ENCODE data around the gene ZSCAN2.

ZSCAN2 gene

DNA sequence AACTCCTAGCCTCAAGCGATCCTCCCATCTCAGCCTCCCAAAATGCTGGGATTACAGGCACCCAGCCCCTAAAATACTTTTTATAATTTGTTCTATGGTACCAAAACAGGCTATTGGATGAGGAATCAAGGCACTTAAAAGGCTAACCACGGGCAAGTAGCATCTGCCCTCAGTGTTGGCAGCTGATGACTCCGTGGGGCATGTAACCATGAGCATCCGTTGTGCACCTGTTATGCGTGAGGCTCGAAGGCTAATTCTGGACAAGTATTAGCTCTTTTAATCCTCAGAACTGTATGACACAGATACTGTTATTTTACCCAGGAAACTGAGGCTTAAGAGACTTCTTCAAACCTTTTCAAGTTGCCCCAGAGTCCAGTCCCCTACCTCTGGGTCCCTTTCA, 43.0 kb downstream of the ZSCAN2 start:
- no peak overlapping the region for H3K4me3 ChIP-seq (ENCODE audit: low read length)
- no peak overlapping the region for H3K9ac ChIP-seq (ENCODE audit: low read depth, low read length)
- no peak overlapping the region for H3K27ac ChIP-seq (ENCODE audit: low read length)
- no peaks in the 10 kb centered on the region for H3K27me3 ChIP-seq (ENCODE audit: insufficient read depth, low read length)
- no peaks in the 10 kb centered on the region for H3K4me1 ChIP-seq (ENCODE audit: insufficient read depth, low read length)
- H3K36me3 ChIP-seq (ENCODE audit: insufficient read depth, low read depth, low read length): peaks cover 89% of the 10 kb centered on the region
- H3K9me3 ChIP-seq (ENCODE audit: insufficient read depth, low read depth, low read length): no peaks in the 10 kb centered on the region

DNA sequence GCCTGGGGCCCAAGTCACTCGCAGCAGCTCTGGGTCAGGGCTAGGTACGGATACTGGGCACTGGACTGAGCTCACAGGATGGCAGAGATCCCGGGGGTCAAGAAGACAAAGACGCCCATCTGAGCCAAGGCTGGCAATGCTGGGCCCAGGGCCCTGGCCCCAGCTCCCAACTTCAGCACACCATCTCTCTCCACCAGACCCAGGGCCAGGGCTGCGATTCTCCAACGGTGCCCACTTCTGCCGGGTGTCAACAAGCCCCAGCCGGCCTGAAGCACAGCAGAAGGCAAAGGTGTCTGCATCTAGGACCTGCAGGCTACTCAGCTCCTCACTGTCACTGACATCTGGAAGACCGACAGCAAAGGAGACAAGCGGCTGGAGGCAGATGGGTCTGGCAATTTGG, 44.7 kb downstream of the ZSCAN2 start:
- no peaks in the 10 kb centered on the region for H3K9me3 ChIP-seq (ENCODE audit: insufficient read depth, low read depth, low read length)
- no peak overlapping the region for H3K9ac ChIP-seq (ENCODE audit: low read depth, low read length)
- H3K4me1 ChIP-seq (ENCODE audit: insufficient read depth, low read length): no peaks in the 10 kb centered on the region
- H3K27ac ChIP-seq (ENCODE audit: low read length): no peak overlapping the region
- H3K4me3 ChIP-seq (ENCODE audit: low read length): no peak overlapping the region
- H3K36me3 ChIP-seq (ENCODE audit: insufficient read depth, low read depth, low read length): peaks cover 91% of the 10 kb centered on the region
- H3K27me3 ChIP-seq (ENCODE audit: insufficient read depth, low read length): no peaks in the 10 kb centered on the region

DNA sequence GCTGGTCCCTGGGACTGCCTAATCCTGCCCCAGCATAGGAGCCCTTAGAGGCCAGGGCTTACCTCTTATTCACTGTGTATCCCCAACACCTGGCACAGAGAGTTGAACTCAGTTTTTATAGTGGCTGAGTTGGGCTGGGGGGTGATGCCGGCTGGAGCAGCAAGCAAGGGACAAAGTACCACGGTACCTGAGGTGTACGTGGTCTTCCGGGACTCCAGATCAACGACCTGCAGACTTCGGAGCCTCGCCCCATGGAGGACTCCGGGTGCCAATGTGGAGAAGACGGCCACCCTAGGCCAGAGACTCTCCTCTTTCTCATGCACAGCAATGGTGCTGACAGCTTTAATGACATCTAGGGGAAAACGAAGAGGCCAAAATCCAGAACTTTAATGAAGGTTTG, 45.2 kb downstream of the ZSCAN2 start:
- peaks cover 91% of the 10 kb centered on the region for H3K36me3 ChIP-seq (ENCODE audit: insufficient read depth, low read depth, low read length)
- no peak overlapping the region for H3K4me3 ChIP-seq (ENCODE audit: low read length)
- H3K9ac ChIP-seq (ENCODE audit: low read depth, low read length): no peak overlapping the region
- H3K4me1 ChIP-seq (ENCODE audit: insufficient read depth, low read length): no peaks in the 10 kb centered on the region
- H3K9me3 ChIP-seq (ENCODE audit: insufficient read depth, low read depth, low read length): no peaks in the 10 kb centered on the region
- H3K27ac ChIP-seq (ENCODE audit: low read length): no peak overlapping the region
- H3K27me3 ChIP-seq (ENCODE audit: insufficient read depth, low read length): no peaks in the 10 kb centered on the region

DNA sequence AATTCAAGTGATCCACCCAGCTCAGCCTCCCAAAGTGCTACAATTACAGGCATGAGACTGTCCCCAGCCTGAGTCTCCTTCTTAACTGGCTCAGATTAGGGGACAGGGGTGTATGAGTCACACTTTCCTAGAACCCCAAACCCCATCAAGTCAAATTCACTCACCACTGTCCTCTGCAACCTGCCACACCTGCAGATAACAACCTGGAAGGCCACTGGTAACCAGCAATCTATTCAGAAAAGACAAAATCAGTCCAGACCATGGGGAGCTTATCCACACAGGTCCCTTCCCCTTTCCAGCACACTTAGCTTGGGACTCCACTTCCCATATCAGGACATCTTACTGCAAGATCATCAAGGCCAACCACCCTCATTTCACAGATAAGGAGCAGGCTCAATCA, 46.9 kb downstream of the ZSCAN2 start:
- Histone ChIP-seq H3K4me1 (ENCODE audit: insufficient read depth, low read length) (no peaks in the 10 kb centered on the region), H3K27me3 (ENCODE audit: insufficient read depth, low read length) (no peaks in the 10 kb centered on the region), H3K9ac (ENCODE audit: low read depth, low read length) (no peak overlapping the region), H3K36me3 (ENCODE audit: insufficient read depth, low read depth, low read length) (peaks cover 91% of the 10 kb centered on the region), H3K27ac (ENCODE audit: low read length) (no peak overlapping the region), H3K9me3 (ENCODE audit: insufficient read depth, low read depth, low read length) (no peaks in the 10 kb centered on the region), H3K4me3 (ENCODE audit: low read length) (no peak overlapping the region)

- Histone ChIP-seq H3K4me3 (ENCODE audit: low read length) (no peak overlapping the region), H3K27ac (ENCODE audit: low read length) (no peak overlapping the region), H3K9me3 (ENCODE audit: insufficient read depth, low read depth, low read length) (no peaks in the 10 kb centered on the region), H3K36me3 (ENCODE audit: insufficient read depth, low read depth, low read length) (peaks cover 84% of the 10 kb centered on the region), H3K9ac (ENCODE audit: low read depth, low read length) (no peak overlapping the region), H3K27me3 (ENCODE audit: insufficient read depth, low read length) (no peaks in the 10 kb centered on the region), H3K4me1 (ENCODE audit: insufficient read depth, low read length) (no peaks in the 10 kb centered on the region)
Observed at GRCh38 chr15:84648539-84648938, 47.7 kb downstream of the ZSCAN2 start.

- Histone ChIP-seq H3K9ac (ENCODE audit: low read depth, low read length) (no peak overlapping the region), H3K27me3 (ENCODE audit: insufficient read depth, low read length) (no peaks in the 10 kb centered on the region), H3K27ac (ENCODE audit: low read length) (no peak overlapping the region), H3K4me1 (ENCODE audit: insufficient read depth, low read length) (no peaks in the 10 kb centered on the region), H3K36me3 (ENCODE audit: insufficient read depth, low read depth, low read length) (peaks cover 77% of the 10 kb centered on the region), H3K4me3 (ENCODE audit: low read length) (no peak overlapping the region), H3K9me3 (ENCODE audit: insufficient read depth, low read depth, low read length) (no peaks in the 10 kb centered on the region)
Observed at GRCh38 chr15:84649706-84650105, 48.9 kb downstream of the ZSCAN2 start.

DNA sequence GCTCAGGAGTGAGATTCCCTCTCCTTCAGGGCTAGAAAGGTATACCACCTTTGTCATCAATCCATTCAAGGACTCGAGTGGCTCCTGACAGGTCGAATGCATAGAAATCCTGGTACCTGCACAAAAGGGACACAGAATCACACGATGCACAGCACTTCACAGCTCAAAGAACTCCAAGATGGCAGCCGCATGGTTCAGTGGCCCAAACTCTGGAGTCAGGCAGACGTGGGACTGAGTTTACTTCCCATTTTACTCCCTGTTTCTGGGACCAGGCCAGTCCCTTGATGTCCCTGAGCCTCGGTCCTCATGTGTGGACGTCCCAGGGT, 52.7 kb downstream of the ZSCAN2 start:
- H3K4me3 ChIP-seq (ENCODE audit: low read length): peak overlapping the region; percentile 96
- peak overlapping the region; percentile 31 for H3K27ac ChIP-seq (ENCODE audit: low read length)
- peaks cover 40% of the 10 kb centered on the region for H3K36me3 ChIP-seq (ENCODE audit: insufficient read depth, low read depth, low read length)
- peaks cover 25% of the 10 kb centered on the region for H3K27me3 ChIP-seq (ENCODE audit: insufficient read depth, low read length)
- peak overlapping the region; percentile 88 for H3K9ac ChIP-seq (ENCODE audit: low read depth, low read length)
- H3K9me3 ChIP-seq (ENCODE audit: insufficient read depth, low read depth, low read length): no peaks in the 10 kb centered on the region
- peaks cover 2% of the 10 kb centered on the region; the same call in 1 of the 2 replicates for H3K4me1 ChIP-seq (ENCODE audit: insufficient read depth, low read length)

DNA sequence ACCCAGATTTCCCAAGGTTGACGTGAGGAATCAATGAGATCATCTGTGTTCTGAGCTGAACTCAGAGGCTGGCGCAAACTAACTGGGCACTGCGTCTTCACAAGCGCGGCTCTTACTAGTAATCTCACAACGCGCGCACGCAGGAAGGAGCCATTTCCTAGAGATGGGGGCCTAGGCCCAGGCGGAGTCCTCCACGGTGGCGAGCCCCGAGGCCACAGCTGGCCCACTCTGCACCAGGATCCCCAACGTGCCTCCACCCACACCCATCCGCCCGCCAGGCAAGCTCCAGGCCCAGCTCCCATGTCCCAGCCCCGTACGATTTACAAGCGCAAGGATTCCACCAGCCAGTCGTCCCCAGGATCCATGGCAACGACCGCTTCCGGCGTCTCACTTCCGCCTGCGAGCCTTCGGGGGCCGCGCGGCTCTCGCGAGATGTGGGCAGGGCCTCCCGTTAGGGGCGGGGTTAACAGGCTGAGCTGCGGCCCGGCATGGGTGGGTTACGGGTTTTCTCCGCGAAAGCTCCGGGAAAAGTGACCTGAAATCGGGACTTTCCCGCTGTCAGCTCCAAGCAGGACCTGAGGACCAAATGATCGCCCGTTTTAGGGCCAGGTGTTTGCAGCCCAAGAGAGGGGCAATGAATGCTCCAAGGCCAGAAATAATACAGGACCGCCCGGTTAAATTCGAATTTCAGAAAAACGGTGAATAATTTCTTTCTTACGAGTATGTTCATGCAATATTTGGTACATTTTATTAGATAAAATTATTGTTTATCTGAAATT, 53.3 kb downstream of the ZSCAN2 start, which contains the start of gene WDR73:
WDR73 (minus strand) TSS at position 374 of the 779 bp plus-strand sequence; CDS start at position 365, 9 bp downstream.
- Histone ChIP-seq H3K4me1 (ENCODE audit: insufficient read depth, low read length) (peaks cover 4% of the 10 kb centered on the region; the same call in 1 of the 2 replicates), H3K27ac (ENCODE audit: low read length) (peak within 1 kb of the TSS; percentile 31), H3K9me3 (ENCODE audit: insufficient read depth, low read depth, low read length) (no peaks in the 10 kb centered on the region)

DNA sequence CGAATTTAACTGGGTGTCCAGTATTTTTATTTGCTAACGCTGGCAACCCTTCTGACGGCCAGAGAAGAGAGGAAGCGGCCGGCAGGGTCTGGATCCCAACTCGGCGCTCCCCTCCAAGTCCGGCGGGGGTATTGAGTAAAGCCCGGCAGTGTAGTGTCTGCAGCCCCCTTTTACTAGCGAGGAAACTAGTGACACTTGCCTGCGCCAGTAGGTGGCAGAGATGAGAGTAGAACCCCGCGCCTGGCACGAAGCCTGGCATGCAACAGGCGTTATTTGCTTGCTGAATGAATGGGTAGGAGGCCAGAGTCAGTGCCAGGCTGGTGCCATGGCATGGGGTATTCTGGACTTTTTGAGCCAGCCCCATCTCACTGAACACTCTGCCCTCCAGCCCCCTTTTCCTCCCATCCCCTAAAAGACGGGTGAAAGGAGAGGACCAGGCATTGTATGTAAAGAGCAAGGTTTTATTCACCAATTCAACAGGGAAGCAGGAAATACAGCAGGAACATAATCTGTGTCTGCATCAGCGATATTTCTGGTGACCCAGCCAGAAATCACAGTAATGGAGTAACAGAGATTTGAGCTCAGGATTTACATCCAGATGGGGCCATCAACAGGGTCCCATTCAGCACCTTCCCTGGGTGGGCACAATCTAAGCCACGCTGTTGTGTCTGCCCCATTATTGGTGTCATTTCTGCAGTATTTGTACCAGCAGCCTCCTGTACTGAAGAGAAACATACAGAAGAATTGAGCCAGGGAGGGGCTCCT, 54.1 kb downstream of the ZSCAN2 start:
- Histone ChIP-seq H3K27ac (ENCODE audit: low read length) (no peak overlapping the region), H3K36me3 (ENCODE audit: insufficient read depth, low read depth, low read length) (peaks cover 27% of the 10 kb centered on the region), H3K9me3 (ENCODE audit: insufficient read depth, low read depth, low read length) (no peaks in the 10 kb centered on the region), H3K4me1 (ENCODE audit: insufficient read depth, low read length) (peaks cover 4% of the 10 kb centered on the region; the same call in 1 of the 2 replicates), H3K4me3 (ENCODE audit: low read length) (peak overlapping the region; percentile 96), H3K9ac (ENCODE audit: low read depth, low read length) (peak overlapping the region; percentile 88; the same call in 1 of the 2 replicates), H3K27me3 (ENCODE audit: insufficient read depth, low read length) (peaks cover 25% of the 10 kb centered on the region)

More for the DNA sequence above, 53.3 kb downstream of the ZSCAN2 start, which contains the start of gene WDR73:
- peak within 1 kb of the TSS; percentile 88 for H3K9ac ChIP-seq (ENCODE audit: low read depth, low read length)
- peak within 1 kb of the TSS; percentile 96 for H3K4me3 ChIP-seq (ENCODE audit: low read length)
- H3K27me3 ChIP-seq (ENCODE audit: insufficient read depth, low read length): peaks cover 25% of the 10 kb centered on the region
- H3K36me3 ChIP-seq (ENCODE audit: insufficient read depth, low read depth, low read length): peaks cover 35% of the 10 kb centered on the region

- Histone ChIP-seq H3K36me3 (ENCODE audit: insufficient read depth, low read depth, low read length) (peaks cover 9% of the 10 kb centered on the region), H3K27ac (ENCODE audit: low read length) (no peak overlapping the region), H3K9me3 (ENCODE audit: insufficient read depth, low read depth, low read length) (no peaks in the 10 kb centered on the region), H3K4me3 (ENCODE audit: low read length) (peak overlapping the region; percentile 82; the same call in 1 of the 2 replicates), H3K27me3 (ENCODE audit: insufficient read depth, low read length) (peaks cover 25% of the 10 kb centered on the region), H3K9ac (ENCODE audit: low read depth, low read length) (no peak overlapping the region), H3K4me1 (ENCODE audit: insufficient read depth, low read length) (peaks cover 4% of the 10 kb centered on the region; the same call in 1 of the 2 replicates)
Observed at GRCh38 chr15:84656972-84657371, 56.2 kb downstream of the ZSCAN2 start.

DNA sequence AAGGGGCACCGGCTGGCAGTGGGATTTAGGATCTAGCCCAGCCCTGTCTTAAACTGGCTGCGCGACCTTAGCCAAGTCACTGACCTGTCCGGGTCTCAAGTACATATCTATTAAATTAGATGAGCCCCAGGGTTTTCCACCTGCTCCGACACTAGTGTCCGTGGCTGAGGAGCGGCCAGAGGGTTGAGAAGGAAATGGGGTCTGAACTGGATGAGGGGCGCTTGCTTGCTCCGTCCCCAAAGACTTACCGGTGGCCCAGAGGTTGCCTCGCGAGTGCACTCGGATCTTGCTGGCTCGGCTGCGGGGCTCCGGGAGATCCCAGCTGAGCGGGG, 56.9 kb downstream of the ZSCAN2 start:
- Histone ChIP-seq H3K27me3 (ENCODE audit: insufficient read depth, low read length) (peaks cover 25% of the 10 kb centered on the region), H3K36me3 (ENCODE audit: insufficient read depth, low read depth, low read length) (peaks cover 7% of the 10 kb centered on the region), H3K9me3 (ENCODE audit: insufficient read depth, low read depth, low read length) (no peaks in the 10 kb centered on the region), H3K27ac (ENCODE audit: low read length) (no peak overlapping the region), H3K4me1 (ENCODE audit: insufficient read depth, low read length) (peaks cover 4% of the 10 kb centered on the region; the same call in 1 of the 2 replicates), H3K9ac (ENCODE audit: low read depth, low read length) (peak overlapping the region; percentile 74; the same call in 1 of the 2 replicates), H3K4me3 (ENCODE audit: low read length) (peak overlapping the region; percentile 82)

Measured in iPS-20b (cell line).